Measurements from ENCODE around the gene CRYGC.

CRYGC gene

DNA sequence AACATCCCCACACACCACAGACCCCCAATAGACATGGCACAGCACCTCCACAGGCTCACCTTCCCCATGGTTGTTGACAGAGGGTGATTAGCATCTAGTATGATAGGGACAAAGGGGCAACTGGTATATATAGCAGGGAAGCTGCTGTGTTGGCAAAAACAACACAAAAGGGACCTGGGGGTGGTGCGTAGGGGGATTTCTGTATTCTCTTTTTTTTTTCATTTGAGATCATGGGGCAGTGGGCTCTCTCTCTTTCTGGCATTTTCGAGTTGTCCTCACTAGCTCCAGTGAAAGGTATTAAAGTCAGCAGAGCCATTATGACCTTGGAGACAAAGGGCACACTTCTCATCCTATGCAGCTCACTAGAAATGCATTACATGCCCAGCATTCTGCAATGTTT lies 33.9 kb upstream of the CRYGC start, which contains the start of gene CRYGA:
TSS of gene CRYGA (minus strand) at position 101 of the 400 bp plus-strand sequence. CDS start at position 68, 33 bp downstream.
- WGBS, 2 donors (ENCODE audit: extremely low coverage in 2 of 2, insufficient read length in 2 of 2, insufficient replicate concordance in 1 of 2) = no CpG with 5 or more reads among the region's 2 CpGs
- Histone ChIP-seq H2BK15ac (ENCODE audit: low read length) (no peak within 1 kb of the TSS), H3K18ac (ENCODE audit: low read length) (no peak within 1 kb of the TSS)

DNA sequence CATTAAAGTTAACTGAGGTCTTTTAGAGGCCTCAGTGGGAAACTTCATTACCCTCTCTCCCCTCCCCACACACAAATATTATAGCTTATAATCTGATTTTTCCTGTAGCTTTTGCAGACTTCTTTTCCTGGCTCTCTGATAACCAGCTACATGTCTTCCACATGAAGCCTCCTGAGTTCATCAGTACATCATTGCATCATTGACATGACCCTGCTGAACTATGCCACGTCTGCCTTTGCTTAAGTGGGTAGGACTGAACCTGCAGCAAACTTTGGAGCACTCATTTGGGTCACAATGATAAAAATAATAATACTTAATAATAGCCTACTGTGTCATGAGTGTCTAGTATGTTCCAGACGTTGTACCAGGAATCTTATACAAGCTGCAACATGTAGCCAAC lies 26.8 kb upstream of the CRYGC start:
- H3K4me3 ChIP-seq (ENCODE audit: low read length in 2 of 2) = no peak overlapping the region
- no peak overlapping the region for H4K8ac ChIP-seq (ENCODE audit: low read depth, low read length)
- H3K9ac ChIP-seq (ENCODE audit: low read depth, low read length, poor library complexity) = no peak overlapping the region
- no peak overlapping the region for H2BK15ac ChIP-seq (ENCODE audit: low read length)
- H2BK120ac ChIP-seq (ENCODE audit: low read depth, low read length) = no peak overlapping the region
- no peak overlapping the region for H3K4me2 ChIP-seq (ENCODE audit: insufficient read depth, low read length, poor library complexity, severe bottlenecking)
- H3K36me3 ChIP-seq (replicated peaks in 1 of 2; ENCODE audit: control insufficient read depth in 2 of 2, insufficient read depth in 2 of 2, low read length in 2 of 2) = no peaks in the 10 kb centered on the region
- no peak overlapping the region for H3K4ac ChIP-seq (ENCODE audit: low read length)
- no peak overlapping the region for H3K23ac ChIP-seq (ENCODE audit: low read depth, low read length, poor library complexity)
- no peaks in the 10 kb centered on the region for H3K79me1 ChIP-seq (ENCODE audit: low read depth, low read length)
- H3K14ac ChIP-seq (ENCODE audit: low read length) = no peak overlapping the region
- no peak overlapping the region for H4K91ac ChIP-seq (ENCODE audit: low read depth, low read length, poor library complexity)
- H3K9me3 ChIP-seq (replicated peaks in 1 of 2; ENCODE audit: control insufficient read depth in 2 of 2, insufficient read depth in 1 of 2, low read depth in 1 of 2, low read length in 2 of 2) = peaks cover 0 to 2% of the 10 kb centered on the region in 2 donors
- DNase-seq (ENCODE audit: low spot score) = no peak
- no peak overlapping the region for H2AK5ac ChIP-seq (ENCODE audit: low read depth, low read length)
- H3K18ac ChIP-seq (ENCODE audit: low read length) = no peak overlapping the region
- no peak overlapping the region for H2BK12ac ChIP-seq (ENCODE audit: low read length)
- H2BK5ac ChIP-seq (ENCODE audit: low read length) = no peak overlapping the region
- H3K27ac ChIP-seq (replicated peaks; ENCODE audit: low read length) = no peak overlapping the region
- no CpG with 5 or more reads among the region's 2 CpGs for WGBS, 2 donors (ENCODE audit: extremely low coverage in 2 of 2, insufficient read length in 2 of 2, insufficient replicate concordance in 1 of 2)
- no peaks in the 10 kb centered on the region for H3K4me1 ChIP-seq (ENCODE audit: control insufficient read depth in 2 of 2, insufficient read depth in 1 of 2, low read depth in 1 of 2, low read length in 2 of 2)
- no peak overlapping the region for H2AFZ ChIP-seq (ENCODE audit: low read length)
- no peaks in the 10 kb centered on the region for H3K27me3 ChIP-seq (ENCODE audit: control insufficient read depth in 3 of 3, insufficient read depth in 3 of 3, low read depth in 1 of 3, low read length in 3 of 3)

More for the DNA sequence above, 33.9 kb upstream of the CRYGC start, which contains the start of gene CRYGA:
- H3K36me3 ChIP-seq (replicated peaks in 1 of 2; ENCODE audit: control insufficient read depth in 2 of 2, insufficient read depth in 2 of 2, low read length in 2 of 2) = no peaks in the 10 kb centered on the region
- no peak for DNase-seq (ENCODE audit: low spot score)
- peak within 1 kb of the TSS; percentile 8 for H2AK5ac ChIP-seq (ENCODE audit: low read depth, low read length)
- peak within 1 kb of the TSS; percentile 9 for H3K9ac ChIP-seq (ENCODE audit: low read depth, low read length, poor library complexity)
- no peak within 1 kb of the TSS for H3K14ac ChIP-seq (ENCODE audit: low read length)
- H3K4me3 ChIP-seq (ENCODE audit: low read length in 2 of 2) = no peak within 1 kb of the TSS
- no peak within 1 kb of the TSS for H3K23ac ChIP-seq (ENCODE audit: low read depth, low read length, poor library complexity)
- H2BK5ac ChIP-seq (ENCODE audit: low read length) = no peak within 1 kb of the TSS
- H3K27me3 ChIP-seq (ENCODE audit: control insufficient read depth in 3 of 3, insufficient read depth in 3 of 3, low read depth in 1 of 3, low read length in 3 of 3) = no peaks in the 10 kb centered on the region
- no peak within 1 kb of the TSS for H2BK12ac ChIP-seq (ENCODE audit: low read length)
- no peaks in the 10 kb centered on the region for H3K9me3 ChIP-seq (replicated peaks in 1 of 2; ENCODE audit: control insufficient read depth in 2 of 2, insufficient read depth in 1 of 2, low read depth in 1 of 2, low read length in 2 of 2)
- no peaks in the 10 kb centered on the region for H3K79me1 ChIP-seq (ENCODE audit: low read depth, low read length)
- no peak within 1 kb of the TSS for H3K4me2 ChIP-seq (ENCODE audit: insufficient read depth, low read length, poor library complexity, severe bottlenecking)
- peaks cover 0 to 3% of the 10 kb centered on the region in 2 donors for H3K4me1 ChIP-seq (ENCODE audit: control insufficient read depth in 2 of 2, insufficient read depth in 1 of 2, low read depth in 1 of 2, low read length in 2 of 2)
- H3K4ac ChIP-seq (ENCODE audit: low read length) = no peak within 1 kb of the TSS
- H3K27ac ChIP-seq (replicated peaks; ENCODE audit: low read length) = no peak within 1 kb of the TSS
- H4K91ac ChIP-seq (ENCODE audit: low read depth, low read length, poor library complexity) = no peak within 1 kb of the TSS
- H4K8ac ChIP-seq (ENCODE audit: low read depth, low read length) = no peak within 1 kb of the TSS
- H2AFZ ChIP-seq (ENCODE audit: low read length) = no peak within 1 kb of the TSS
- H2BK120ac ChIP-seq (ENCODE audit: low read depth, low read length) = no peak within 1 kb of the TSS

GRCh38 chr2:208153156-208153555 lies 23.5 kb upstream of the CRYGC start:
- Histone ChIP-seq H2AFZ (ENCODE audit: low read length) (no peak overlapping the region), H3K9me3 (replicated peaks in 1 of 2; ENCODE audit: control insufficient read depth in 2 of 2, insufficient read depth in 1 of 2, low read depth in 1 of 2, low read length in 2 of 2) (peaks cover 0 to 2% of the 10 kb centered on the region in 2 donors), H2AK5ac (ENCODE audit: low read depth, low read length) (no peak overlapping the region), H4K91ac (ENCODE audit: low read depth, low read length, poor library complexity) (no peak overlapping the region), H3K27me3 (ENCODE audit: control insufficient read depth in 3 of 3, insufficient read depth in 3 of 3, low read depth in 1 of 3, low read length in 3 of 3) (no peaks in the 10 kb centered on the region), H3K4me3 (ENCODE audit: low read length in 2 of 2) (no peak overlapping the region), H3K27ac (replicated peaks; ENCODE audit: low read length) (no peak overlapping the region), H4K8ac (ENCODE audit: low read depth, low read length) (no peak overlapping the region), H3K79me1 (ENCODE audit: low read depth, low read length) (no peaks in the 10 kb centered on the region), H3K9ac (ENCODE audit: low read depth, low read length, poor library complexity) (no peak overlapping the region), H3K36me3 (replicated peaks in 1 of 2; ENCODE audit: control insufficient read depth in 2 of 2, insufficient read depth in 2 of 2, low read length in 2 of 2) (no peaks in the 10 kb centered on the region), H3K23ac (ENCODE audit: low read depth, low read length, poor library complexity) (no peak overlapping the region), H3K14ac (ENCODE audit: low read length) (no peak overlapping the region), H3K4me1 (ENCODE audit: control insufficient read depth in 2 of 2, insufficient read depth in 1 of 2, low read depth in 1 of 2, low read length in 2 of 2) (no peaks in the 10 kb centered on the region), H2BK12ac (ENCODE audit: low read length) (no peak overlapping the region), H3K4ac (ENCODE audit: low read length) (no peak overlapping the region), H3K18ac (ENCODE audit: low read length) (no peak overlapping the region), H2BK15ac (ENCODE audit: low read length) (no peak overlapping the region), H3K4me2 (ENCODE audit: insufficient read depth, low read length, poor library complexity, severe bottlenecking) (no peak overlapping the region), H2BK120ac (ENCODE audit: low read depth, low read length) (no peak overlapping the region), H2BK5ac (ENCODE audit: low read length) (no peak overlapping the region)
- DNase-seq (ENCODE audit: low spot score) = no peak

DNA sequence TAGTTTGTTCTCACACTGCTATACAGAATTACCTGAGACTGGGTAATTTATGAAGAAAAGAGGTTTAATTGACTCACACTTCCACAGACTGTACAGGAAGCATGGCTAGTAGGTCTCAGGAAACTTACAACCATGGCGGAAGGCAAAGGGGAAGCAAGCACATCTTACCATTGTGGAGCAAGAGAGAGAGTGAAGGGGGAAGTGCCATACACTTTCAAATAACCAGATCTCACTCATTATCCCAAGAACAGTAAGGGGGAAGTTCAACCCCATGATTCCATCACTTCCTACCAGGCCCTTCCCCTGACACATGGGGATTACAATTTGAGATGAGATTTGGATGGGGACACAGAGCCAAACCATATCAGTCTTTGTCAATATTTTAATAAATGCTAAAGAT lies 21.3 kb upstream of the CRYGC start:
- H4K8ac ChIP-seq (ENCODE audit: low read depth, low read length) = no peak overlapping the region
- DNase-seq (ENCODE audit: low spot score) = no peak
- H2AK5ac ChIP-seq (ENCODE audit: low read depth, low read length) = no peak overlapping the region
- no peak overlapping the region for H4K91ac ChIP-seq (ENCODE audit: low read depth, low read length, poor library complexity)
- H3K79me1 ChIP-seq (ENCODE audit: low read depth, low read length) = no peaks in the 10 kb centered on the region
- no peak overlapping the region for H2BK15ac ChIP-seq (ENCODE audit: low read length)
- no peak overlapping the region for H3K27ac ChIP-seq (replicated peaks; ENCODE audit: low read length)
- no peak overlapping the region for H3K14ac ChIP-seq (ENCODE audit: low read length)
- no peak overlapping the region for H3K4me3 ChIP-seq (ENCODE audit: low read length in 2 of 2)
- peaks cover 0 to 2% of the 10 kb centered on the region in 2 donors for H3K9me3 ChIP-seq (replicated peaks in 1 of 2; ENCODE audit: control insufficient read depth in 2 of 2, insufficient read depth in 1 of 2, low read depth in 1 of 2, low read length in 2 of 2)
- H3K4me1 ChIP-seq (ENCODE audit: control insufficient read depth in 2 of 2, insufficient read depth in 1 of 2, low read depth in 1 of 2, low read length in 2 of 2) = peaks cover 0 to 5% of the 10 kb centered on the region in 2 donors
- no peak overlapping the region for H3K9ac ChIP-seq (ENCODE audit: low read depth, low read length, poor library complexity)
- WGBS, 2 donors (ENCODE audit: extremely low coverage in 2 of 2, insufficient read length in 2 of 2, insufficient replicate concordance in 1 of 2) = no CpG with 5 or more reads among the region's 1 CpG
- H2AFZ ChIP-seq (ENCODE audit: low read length) = no peak overlapping the region
- no peak overlapping the region for H2BK120ac ChIP-seq (ENCODE audit: low read depth, low read length)
- H3K27me3 ChIP-seq (ENCODE audit: control insufficient read depth in 3 of 3, insufficient read depth in 3 of 3, low read depth in 1 of 3, low read length in 3 of 3) = no peaks in the 10 kb centered on the region
- no peak overlapping the region for H3K4ac ChIP-seq (ENCODE audit: low read length)
- no peak overlapping the region for H3K4me2 ChIP-seq (ENCODE audit: insufficient read depth, low read length, poor library complexity, severe bottlenecking)
- H3K18ac ChIP-seq (ENCODE audit: low read length) = no peak overlapping the region
- no peak overlapping the region for H2BK12ac ChIP-seq (ENCODE audit: low read length)
- H3K23ac ChIP-seq (ENCODE audit: low read depth, low read length, poor library complexity) = no peak overlapping the region
- H3K36me3 ChIP-seq (replicated peaks in 1 of 2; ENCODE audit: control insufficient read depth in 2 of 2, insufficient read depth in 2 of 2, low read length in 2 of 2) = no peaks in the 10 kb centered on the region
- H2BK5ac ChIP-seq (ENCODE audit: low read length) = no peak overlapping the region

All from neuronal stem cell (in vitro differentiated cells).